ENCODE data around the gene AKR1B1.

The AKR1B1 gene

DNA sequence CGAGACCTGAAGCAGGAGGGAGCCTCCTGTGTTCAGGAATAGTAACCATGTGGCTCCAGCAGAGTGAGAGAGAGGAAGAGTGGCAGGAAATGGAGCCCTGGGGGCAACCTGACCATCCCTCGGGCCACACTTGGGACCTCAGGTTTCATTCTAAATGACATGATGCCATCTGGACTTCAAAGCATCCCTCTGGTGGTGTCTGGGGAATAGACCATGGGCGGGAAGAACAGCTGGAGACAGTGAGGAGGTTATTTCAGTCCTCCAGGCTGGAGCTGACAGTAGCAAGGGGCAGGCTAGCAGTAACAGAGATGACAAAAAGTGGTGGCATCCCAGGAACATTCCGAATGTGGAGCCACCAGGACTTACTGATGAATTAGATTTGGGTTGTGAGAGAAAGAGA, 44.8 kb downstream of the AKR1B1 start:
- Histone ChIP-seq H3K9me2 (ENCODE audit: low read depth, low read length) (no peaks in the 10 kb centered on the region), H3K79me2 (ENCODE audit: insufficient read depth, low read length) (no peaks in the 10 kb centered on the region), H3K27me3 (ENCODE audit: insufficient read depth, low read length) (peaks cover 4% of the 10 kb centered on the region; the same call in 1 of the 2 replicates), H3K9me3 (ENCODE audit: low read length) (no peaks in the 10 kb centered on the region), H2AFZ (ENCODE audit: low read length) (no peak overlapping the region), H3K4me3 (ENCODE audit: low read depth, low read length, poor library complexity, severe bottlenecking) (no peak overlapping the region), H3K27ac (ENCODE audit: low read depth, low read length, poor library complexity, severe bottlenecking) (no peak overlapping the region), H3K9ac (ENCODE audit: low read length) (no peak overlapping the region), H3K36me3 (ENCODE audit: insufficient read depth, low read length) (no peaks in the 10 kb centered on the region), H3K4me1 (ENCODE audit: insufficient read depth, low read length, severe bottlenecking) (no peaks in the 10 kb centered on the region), H4K20me1 (ENCODE audit: insufficient read depth, low read length) (no peaks in the 10 kb centered on the region), H3K4me2 (ENCODE audit: low read length) (no peak overlapping the region), H3F3A (ENCODE audit: insufficient read depth, low read length) (no peaks in the 10 kb centered on the region)
- TF ChIP-seq EZH2 (IDR thresholded peaks at IDR 0.05; ENCODE audit: borderline replicate concordance, low read length) = no peak
- no peak for TF ChIP-seq CTCF (IDR thresholded peaks at IDR 0.05; ENCODE audit: low read length)

GRCh38 chr7:134407311-134407710, 51.6 kb downstream of the AKR1B1 start:
- Histone ChIP-seq H3K4me2 (ENCODE audit: low read length) (no peak overlapping the region), H3K36me3 (ENCODE audit: insufficient read depth, low read length) (no peaks in the 10 kb centered on the region), H3K4me1 (ENCODE audit: insufficient read depth, low read length, severe bottlenecking) (no peaks in the 10 kb centered on the region), H3K9me3 (ENCODE audit: low read length) (peaks cover 4% of the 10 kb centered on the region; the same call in 1 of the 2 replicates), H3K9ac (ENCODE audit: low read length) (no peak overlapping the region), H3K27me3 (ENCODE audit: insufficient read depth, low read length) (peaks cover 4% of the 10 kb centered on the region; the same call in 1 of the 2 replicates), H3F3A (ENCODE audit: insufficient read depth, low read length) (no peaks in the 10 kb centered on the region), H3K79me2 (ENCODE audit: insufficient read depth, low read length) (no peaks in the 10 kb centered on the region), H4K20me1 (ENCODE audit: insufficient read depth, low read length) (no peaks in the 10 kb centered on the region), H3K27ac (ENCODE audit: low read depth, low read length, poor library complexity, severe bottlenecking) (no peak overlapping the region), H3K9me2 (ENCODE audit: low read depth, low read length) (no peaks in the 10 kb centered on the region), H2AFZ (ENCODE audit: low read length) (no peak overlapping the region), H3K4me3 (ENCODE audit: low read depth, low read length, poor library complexity, severe bottlenecking) (no peak overlapping the region)
- TF ChIP-seq EZH2 (IDR thresholded peaks at IDR 0.05; ENCODE audit: borderline replicate concordance, low read length) (no peak), CTCF (IDR thresholded peaks at IDR 0.05; ENCODE audit: low read length) (no peak)

DNA sequence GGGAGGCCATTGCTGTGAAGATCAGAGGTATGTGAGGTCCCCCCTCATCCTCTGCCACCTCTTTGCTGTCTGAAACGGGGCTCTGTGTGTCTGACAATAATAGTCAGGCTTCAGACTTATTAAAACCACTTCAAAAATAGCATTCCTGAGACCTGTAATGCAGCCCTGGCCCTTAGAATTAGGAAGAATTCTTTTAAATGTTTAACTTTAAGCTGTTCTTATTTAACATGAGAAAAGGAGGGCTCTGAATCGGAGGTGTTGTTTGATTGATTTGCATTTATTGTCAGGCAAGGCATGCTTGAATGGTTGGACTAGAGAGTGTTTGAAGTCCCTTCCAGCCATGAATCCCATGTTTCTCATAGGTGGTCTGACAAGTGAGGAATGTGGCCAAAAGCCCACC, 52.5 kb downstream of the AKR1B1 start:
- Histone ChIP-seq H2AFZ (ENCODE audit: low read length) (no peak overlapping the region), H3K79me2 (ENCODE audit: insufficient read depth, low read length) (no peaks in the 10 kb centered on the region), H3K27me3 (ENCODE audit: insufficient read depth, low read length) (peaks cover 6% of the 10 kb centered on the region; the same call in 1 of the 2 replicates), H3K4me2 (ENCODE audit: low read length) (no peak overlapping the region), H3K36me3 (ENCODE audit: insufficient read depth, low read length) (no peaks in the 10 kb centered on the region), H3K9me2 (ENCODE audit: low read depth, low read length) (no peaks in the 10 kb centered on the region), H3K9ac (ENCODE audit: low read length) (no peak overlapping the region), H3F3A (ENCODE audit: insufficient read depth, low read length) (no peaks in the 10 kb centered on the region), H3K4me1 (ENCODE audit: insufficient read depth, low read length, severe bottlenecking) (no peaks in the 10 kb centered on the region), H3K4me3 (ENCODE audit: low read depth, low read length, poor library complexity, severe bottlenecking) (no peak overlapping the region), H3K9me3 (ENCODE audit: low read length) (peaks cover 4% of the 10 kb centered on the region; the same call in 1 of the 2 replicates), H4K20me1 (ENCODE audit: insufficient read depth, low read length) (no peaks in the 10 kb centered on the region), H3K27ac (ENCODE audit: low read depth, low read length, poor library complexity, severe bottlenecking) (no peak overlapping the region)
- TF ChIP-seq EZH2 (IDR thresholded peaks at IDR 0.05; ENCODE audit: borderline replicate concordance, low read length) = no peak
- TF ChIP-seq CTCF (IDR thresholded peaks at IDR 0.05; ENCODE audit: low read length) = no peak
